ENCODE measurements around the gene SCMH1. TPM values are rescaled to one million over a fixed set of nuclear protein-coding genes. Genes with fewer than 3 reads are reported as not detected.

Gene SCMH1
- total RNA-seq, 1 donor from 2014 or later, result 5.0 TPM

DNA sequence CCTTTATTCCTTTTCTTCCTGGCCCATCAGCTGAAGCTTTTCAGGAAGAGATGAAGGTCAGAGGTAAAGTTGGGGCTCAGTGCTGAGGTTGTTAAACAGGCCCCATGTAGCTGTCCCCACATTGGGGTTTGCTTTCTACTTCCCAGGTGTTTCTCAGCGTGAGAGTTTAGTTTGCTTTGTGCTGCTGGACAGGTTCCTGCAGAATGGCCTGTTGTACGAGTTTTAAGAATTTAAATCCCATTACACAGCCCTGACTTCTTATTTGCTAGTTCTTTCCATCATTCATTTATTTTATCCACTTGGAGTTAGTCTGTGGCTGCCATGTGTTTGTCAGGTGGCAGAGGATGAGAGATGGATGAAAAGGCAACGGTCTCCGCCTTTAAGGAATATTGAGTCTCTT, 243.4 kb downstream of the SCMH1 start:
- no peak for TF ChIP-seq CTCF (IDR thresholded peaks at IDR 0.05; ENCODE audit: insufficient read depth, low read length, severe bottlenecking)
- H3K36me3 ChIP-seq (ENCODE audit: control insufficient read depth, insufficient read depth, low read length), result peaks cover 31% of the 10 kb centered on the region
- no peak for DNase-seq (ENCODE audit: low read depth)
- no peaks in the 10 kb centered on the region for H3K27me3 ChIP-seq (ENCODE audit: control insufficient read depth, insufficient read depth, low read length)
- no peak overlapping the region for H3K4me3 ChIP-seq (ENCODE audit: low read depth, low read length)
- FAIRE-seq, result no peak

- FAIRE-seq, result no peak
- H3K27me3 ChIP-seq (ENCODE audit: control insufficient read depth, insufficient read depth, low read length), result no peaks in the 10 kb centered on the region
- TF ChIP-seq CTCF (IDR thresholded peaks at IDR 0.05; ENCODE audit: insufficient read depth, low read length, severe bottlenecking), result no peak
- DNase-seq (ENCODE audit: low read depth), result no peak
- peaks cover 28% of the 10 kb centered on the region for H3K36me3 ChIP-seq (ENCODE audit: control insufficient read depth, insufficient read depth, low read length)
- H3K4me3 ChIP-seq (ENCODE audit: low read depth, low read length), result no peak overlapping the region
Measured at GRCh38 chr1:40997096-40997495, 245.0 kb downstream of the SCMH1 start.

DNA sequence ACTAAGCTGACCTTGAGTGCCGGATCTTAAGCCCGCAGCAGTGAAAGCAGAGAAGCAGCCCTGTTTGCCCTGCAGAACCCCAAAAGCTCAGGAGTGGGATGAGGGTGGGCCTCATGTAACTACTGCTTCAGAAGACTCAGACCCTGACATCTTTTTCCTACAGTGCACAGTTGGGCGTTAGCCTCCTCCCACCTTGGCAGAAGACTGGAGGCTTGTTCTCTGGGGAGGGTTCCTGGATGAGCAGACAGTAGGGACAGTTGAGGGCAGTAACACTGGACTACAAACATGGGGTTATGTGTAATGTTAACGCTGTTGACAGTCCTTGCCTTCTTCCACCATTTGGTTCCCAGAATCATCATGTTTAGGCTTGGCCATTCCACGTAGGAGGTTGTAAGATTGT, 253.0 kb downstream of the SCMH1 start:
- peaks cover 38% of the 10 kb centered on the region for H3K36me3 ChIP-seq (ENCODE audit: control insufficient read depth, insufficient read depth, low read length)

GRCh38 chr1:40988280-40988679, 253.8 kb downstream of the SCMH1 start:
- DNase-seq (ENCODE audit: low read depth), result no peak
- H3K4me3 ChIP-seq (ENCODE audit: low read depth, low read length), result no peak overlapping the region
- H3K27me3 ChIP-seq (ENCODE audit: control insufficient read depth, insufficient read depth, low read length), result no peaks in the 10 kb centered on the region
- FAIRE-seq, result no peak
- TF ChIP-seq CTCF (IDR thresholded peaks at IDR 0.05; ENCODE audit: insufficient read depth, low read length, severe bottlenecking), result no peak
- H3K36me3 ChIP-seq (ENCODE audit: control insufficient read depth, insufficient read depth, low read length), result peaks cover 38% of the 10 kb centered on the region

More for the DNA sequence above, 253.0 kb downstream of the SCMH1 start:
- Histone ChIP-seq H3K27me3 (ENCODE audit: control insufficient read depth, insufficient read depth, low read length) (no peaks in the 10 kb centered on the region), H3K4me3 (ENCODE audit: low read depth, low read length) (no peak overlapping the region)
- TF ChIP-seq CTCF (IDR thresholded peaks at IDR 0.05; ENCODE audit: insufficient read depth, low read length, severe bottlenecking), result no peak
- DNase-seq (ENCODE audit: low read depth) (no peak), FAIRE-seq (no peak)

GRCh38 chr1:40987439-40988276, 254.4 kb downstream of the SCMH1 start:
- Histone ChIP-seq H3K27me3 (ENCODE audit: control insufficient read depth, insufficient read depth, low read length) (no peaks in the 10 kb centered on the region), H3K4me3 (ENCODE audit: low read depth, low read length) (no peak overlapping the region), H3K36me3 (ENCODE audit: control insufficient read depth, insufficient read depth, low read length) (peaks cover 38% of the 10 kb centered on the region)
- DNase-seq (ENCODE audit: low read depth), result no peak
- no peak for FAIRE-seq
- no peak for TF ChIP-seq CTCF (IDR thresholded peaks at IDR 0.05; ENCODE audit: insufficient read depth, low read length, severe bottlenecking)

GRCh38 chr1:40986956-40987355, 255.2 kb downstream of the SCMH1 start:
- Histone ChIP-seq H3K36me3 (ENCODE audit: control insufficient read depth, insufficient read depth, low read length) (peaks cover 36% of the 10 kb centered on the region), H3K4me3 (ENCODE audit: low read depth, low read length) (no peak overlapping the region), H3K27me3 (ENCODE audit: control insufficient read depth, insufficient read depth, low read length) (no peaks in the 10 kb centered on the region)
- FAIRE-seq (no peak), DNase-seq (ENCODE audit: low read depth) (no peak)
- TF ChIP-seq CTCF (IDR thresholded peaks at IDR 0.05; ENCODE audit: insufficient read depth, low read length, severe bottlenecking), result no peak
